Measurements from ENCODE around the gene STK25. TPM values are rescaled to one million over a fixed set of nuclear protein-coding genes. Genes with fewer than 3 reads are reported as not detected.
A peak's percentile ranks its signal among the peaks of the same experiment; 100 is the strongest.
"Not testable (repeated sequence)": the region's sequence is repeated elsewhere in the genome, so short reads cannot be mapped to it uniquely, and the experiment has no call there.

The STK25 gene
- polyA plus RNA-seq, 6 donors from 2014 or later: 82.2 to 148 (median 87.7) TPM

DNA sequence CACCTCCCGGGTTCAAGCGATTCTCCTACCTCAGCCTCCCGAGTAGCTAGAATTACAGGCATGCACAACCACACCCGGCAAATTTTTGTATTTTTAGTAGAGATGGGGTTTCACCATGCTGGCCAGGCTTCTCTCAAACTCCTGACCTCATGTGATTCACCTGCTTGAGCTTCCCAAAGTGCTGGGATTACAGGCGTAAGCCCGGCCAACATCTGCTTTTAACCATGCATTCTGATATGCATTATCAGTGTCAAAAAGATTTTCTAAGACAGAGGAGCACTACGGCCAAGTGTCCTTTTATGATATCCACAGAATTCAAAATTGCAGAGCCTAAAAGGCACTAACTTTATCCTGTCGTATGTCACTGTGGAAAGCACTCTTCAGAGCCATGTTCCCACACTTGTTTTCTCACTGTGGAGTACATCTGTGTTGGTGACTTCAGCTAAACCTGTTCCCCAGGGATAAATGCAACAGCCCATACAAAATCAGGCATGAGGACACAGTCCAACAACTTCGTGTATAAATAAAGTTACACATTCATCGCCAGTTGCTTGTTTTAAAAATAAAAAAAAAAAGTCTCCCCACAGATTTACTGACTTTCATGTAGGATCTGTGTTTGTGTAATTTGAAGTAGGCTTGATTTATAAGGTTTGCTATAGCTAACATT, 56.4 kb downstream of the STK25 start:
- H3K27ac Mint-ChIP-seq: no peak overlapping the region
- DNase-seq (no peak), ATAC-seq (ENCODE audit: low read depth in 2 of 2) (no peak)
- peaks cover 0 to 3% (median 0%) of the 10 kb centered on the region in 3 donors for H3K4me1 Mint-ChIP-seq
- H3K27me3 Mint-ChIP-seq: peaks cover 0 to 5% (median 0%) of the 10 kb centered on the region in 3 donors
- H3K9me3 Mint-ChIP-seq: no peaks in the 10 kb centered on the region
- peaks cover 4 to 6% of the 10 kb centered on the region in 2 donors for H3K36me3 Mint-ChIP-seq
- no peak overlapping the region for H3K4me3 Mint-ChIP-seq

DNA sequence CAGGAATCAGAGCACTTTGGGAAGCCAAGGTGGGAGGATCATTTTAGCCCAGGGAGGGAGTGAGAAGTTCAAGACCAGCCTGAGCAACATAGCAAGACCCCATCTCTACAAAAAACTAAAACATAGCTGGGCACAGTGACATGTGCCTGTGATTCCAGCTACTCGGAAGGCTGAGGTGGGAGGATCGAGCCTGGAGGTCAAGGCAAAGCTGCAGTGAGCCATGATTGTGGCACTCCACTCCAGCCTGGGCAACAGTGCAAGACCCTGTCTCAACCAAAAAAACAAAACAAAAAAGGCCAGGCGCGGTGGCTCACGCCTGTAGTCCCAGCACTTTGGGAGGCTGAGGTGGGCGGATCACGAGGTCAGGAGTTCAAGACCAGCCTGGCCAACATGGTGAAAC, 58.3 kb downstream of the STK25 start:
- not testable (repeated sequence) for H3K9me3 Mint-ChIP-seq; DNase-seq; H3K27me3 Mint-ChIP-seq; ATAC-seq (ENCODE audit: low read depth in 2 of 2); H3K4me1 Mint-ChIP-seq; H3K27ac Mint-ChIP-seq; H3K4me3 Mint-ChIP-seq
- H3K36me3 Mint-ChIP-seq: peaks cover 7 to 10% of the 10 kb centered on the region in 2 donors

DNA sequence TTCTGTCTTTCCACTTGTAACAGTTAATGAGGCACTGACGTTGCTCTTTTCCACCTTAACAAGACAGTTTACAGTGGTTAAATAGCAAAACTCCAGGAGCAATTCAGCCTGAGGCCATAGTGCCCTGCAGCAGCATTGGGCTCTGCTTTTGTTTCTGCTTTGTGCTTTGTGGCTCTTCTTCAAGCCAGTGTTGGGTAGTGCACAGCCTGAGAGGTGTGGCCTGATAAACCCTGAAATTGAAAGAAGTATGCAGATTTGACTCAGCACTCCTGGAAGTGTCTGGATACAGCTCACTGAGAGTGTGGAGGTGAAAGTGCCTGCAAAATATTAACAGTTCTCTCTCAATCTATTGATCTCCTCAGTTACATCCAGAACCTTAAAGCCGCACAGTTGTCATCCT, 63.0 kb downstream of the STK25 start:
- DNase-seq (no peak), ATAC-seq (ENCODE audit: low read depth in 2 of 2) (no peak)
- H3K4me3 Mint-ChIP-seq: peak overlapping the region in 1 of 8 donors; percentile 35
- no peak overlapping the region for H3K27ac Mint-ChIP-seq
- H3K4me1 Mint-ChIP-seq: peaks cover 15 to 19% (median 18%) of the 10 kb centered on the region in 3 donors
- peaks cover 15 to 20% of the 10 kb centered on the region in 2 donors for H3K36me3 Mint-ChIP-seq
- peaks cover 0 to 6% (median 0%) of the 10 kb centered on the region in 3 donors for H3K27me3 Mint-ChIP-seq
- H3K9me3 Mint-ChIP-seq: no peaks in the 10 kb centered on the region

DNA sequence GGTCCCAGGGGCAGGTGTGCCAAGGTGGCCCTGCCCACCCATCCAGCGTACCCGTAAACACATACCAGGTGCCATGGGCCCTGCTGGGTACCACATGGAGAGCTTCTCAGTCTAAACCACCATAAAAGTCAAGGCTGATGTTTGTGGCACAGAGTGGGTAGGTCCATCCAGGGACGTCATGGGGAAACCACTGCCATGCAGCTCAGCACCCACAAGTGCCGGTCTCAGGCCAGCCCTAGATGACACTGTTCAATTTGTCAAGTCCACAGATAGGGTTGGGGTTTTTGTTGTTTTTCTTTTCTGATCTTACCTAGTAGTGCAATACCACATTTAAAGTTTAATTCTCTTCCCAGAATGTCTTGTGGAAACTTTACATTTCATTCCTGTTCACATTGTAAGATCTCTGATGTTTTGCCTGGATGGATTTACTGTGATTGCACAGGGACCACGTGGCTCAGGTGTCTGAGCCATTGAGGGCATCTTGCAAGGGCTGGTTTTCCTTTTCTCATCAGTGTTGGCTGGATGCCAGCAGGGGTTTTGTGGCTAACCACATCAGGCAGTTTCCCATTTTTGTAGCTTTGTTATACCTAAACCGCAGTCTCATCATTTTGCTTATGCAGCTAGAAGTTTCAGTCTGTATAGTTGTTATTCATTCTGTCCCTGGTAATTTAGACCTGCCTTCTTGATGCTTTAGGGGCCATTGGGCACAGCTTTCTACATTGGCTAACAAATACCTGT, 64.7 kb downstream of the STK25 start:
- peak overlapping the region in 2 of 8 donors; percentile 21 to 25 for H3K4me3 Mint-ChIP-seq
- peaks cover 0 to 6% (median 0%) of the 10 kb centered on the region in 3 donors for H3K27me3 Mint-ChIP-seq
- ATAC-seq (ENCODE audit: low read depth in 2 of 2) (peak; percentile 73 to 82), DNase-seq (peak; percentile 68)
- H3K27ac Mint-ChIP-seq: peak overlapping the region; percentile 7 to 73 (median 62)
- H3K4me1 Mint-ChIP-seq: peaks cover 15 to 19% (median 18%) of the 10 kb centered on the region in 3 donors
- H3K9me3 Mint-ChIP-seq: no peaks in the 10 kb centered on the region
- peaks cover 15 to 25% of the 10 kb centered on the region in 2 donors for H3K36me3 Mint-ChIP-seq

Other genes with a start within 250 kb of the STK25 start
- 10 to 100 TPM in 5 of 6 donors, 1 to 10 TPM in 1; 10.0 to 54.7 (median 28.7) TPM for gene HDLBP, start 192.9 kb downstream of the STK25 start, polyA plus RNA-seq (ENCODE audit: low read depth in 6 of 6)
- gene SEPTIN2, start 192.7 kb downstream of the STK25 start, polyA plus RNA-seq (ENCODE audit: low read depth in 6 of 6): 100 to 1,000 TPM in 5 of 6 donors, 10 to 100 TPM in 1; 91.6 to 177 (median 125) TPM
- gene FARP2, start 152.3 kb downstream of the STK25 start, polyA plus RNA-seq (ENCODE audit: low read depth in 6 of 6): 10 to 100 TPM; 24.4 to 35.6 (median 29.5) TPM
- under 1 TPM in 1 of 6 donors, not detected in 5; 0.09 TPM for gene BOK, start 50.2 kb upstream of the STK25 start, polyA plus RNA-seq (ENCODE audit: low read depth in 6 of 6)
- gene THAP4, start 128.6 kb upstream of the STK25 start, polyA plus RNA-seq (ENCODE audit: low read depth in 6 of 6): 10 to 100 TPM; 23.8 to 48.4 (median 29.9) TPM
- gene ATG4B, start 129.1 kb upstream of the STK25 start, polyA plus RNA-seq (ENCODE audit: low read depth in 6 of 6): 10 to 100 TPM; 61.5 to 74.6 (median 64.5) TPM
- gene DTYMK, start 178.2 kb upstream of the STK25 start, polyA plus RNA-seq (ENCODE audit: low read depth in 6 of 6): 10 to 100 TPM; 27.6 to 38.3 (median 36.6) TPM
- gene ING5, start 193.5 kb upstream of the STK25 start, polyA plus RNA-seq (ENCODE audit: low read depth in 6 of 6): 10 to 100 TPM; 20.3 to 34.4 (median 24.4) TPM
- gene D2HGDH, start 226.0 kb upstream of the STK25 start, polyA plus RNA-seq (ENCODE audit: low read depth in 6 of 6): 1 to 10 TPM; 1.1 to 7.2 (median 2.4) TPM

Data from naive B cell (primary cell).